ENCODE measurements around the gene P2RY8.
"Not testable (repeated sequence)": the region's sequence is repeated elsewhere in the genome, so short reads cannot be mapped to it uniquely, and the experiment has no call there.

P2RY8 gene

GRCh38 chrX:1542994-1543725 is 6.2 kb upstream of the P2RY8 start:
- FAIRE-seq: no peak

DNA sequence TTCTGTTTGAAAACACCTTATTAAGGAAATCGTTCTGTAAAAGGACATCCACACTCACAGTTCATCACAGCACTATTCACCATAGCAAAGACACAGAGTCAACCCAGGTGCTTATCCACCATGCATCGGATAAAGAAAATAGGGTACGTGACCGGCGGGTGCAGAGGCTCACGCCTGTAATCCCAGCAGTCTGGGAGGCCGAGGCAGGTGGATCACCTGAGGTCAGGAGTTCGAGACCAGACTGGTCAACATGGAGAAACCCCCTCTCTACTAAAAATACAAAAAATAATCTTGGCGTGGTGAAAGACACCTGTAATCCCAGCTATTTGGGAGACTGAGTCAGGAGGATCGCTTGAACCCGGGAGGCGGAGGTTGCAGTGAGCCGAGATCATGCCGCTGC is 2.2 kb upstream of the P2RY8 start:
- not testable (repeated sequence) for FAIRE-seq

DNA sequence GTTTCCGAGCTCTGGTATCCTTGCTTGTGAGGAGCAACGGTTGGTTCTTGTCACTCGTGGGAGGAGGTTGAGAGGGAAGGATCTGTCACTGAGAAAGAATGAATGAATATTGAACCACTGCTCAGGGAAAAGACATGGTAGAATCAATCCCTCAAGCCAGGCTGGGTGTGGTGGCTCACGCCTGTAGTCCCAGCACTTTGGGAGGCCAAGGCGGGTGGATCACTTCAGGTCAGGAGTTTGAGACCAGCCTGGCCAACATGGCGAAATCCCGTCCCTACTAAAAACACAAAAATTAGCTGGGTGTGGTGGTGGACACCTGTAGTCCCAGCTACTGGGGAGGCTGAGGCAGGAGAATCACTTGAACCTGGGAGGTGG is 718 bp upstream of the P2RY8 start:
- FAIRE-seq: not testable (repeated sequence)

DNA sequence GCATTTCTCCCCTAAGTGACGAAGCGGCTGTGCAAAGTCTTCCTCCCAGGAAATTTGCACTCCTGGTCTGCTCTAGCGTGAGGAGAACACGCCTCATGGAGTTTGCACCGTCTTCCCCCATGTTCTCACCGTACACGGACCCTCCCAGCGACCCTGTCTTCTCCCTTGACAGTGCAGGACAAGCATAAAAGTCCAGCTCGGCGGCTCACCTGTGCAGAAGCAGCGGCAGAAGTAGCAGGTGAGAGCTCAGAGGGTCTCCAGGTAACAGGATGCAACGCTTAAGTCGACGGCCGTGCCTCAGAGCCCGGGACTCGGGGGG is 314 bp downstream of the P2RY8 start:
- FAIRE-seq: no peak

DNA sequence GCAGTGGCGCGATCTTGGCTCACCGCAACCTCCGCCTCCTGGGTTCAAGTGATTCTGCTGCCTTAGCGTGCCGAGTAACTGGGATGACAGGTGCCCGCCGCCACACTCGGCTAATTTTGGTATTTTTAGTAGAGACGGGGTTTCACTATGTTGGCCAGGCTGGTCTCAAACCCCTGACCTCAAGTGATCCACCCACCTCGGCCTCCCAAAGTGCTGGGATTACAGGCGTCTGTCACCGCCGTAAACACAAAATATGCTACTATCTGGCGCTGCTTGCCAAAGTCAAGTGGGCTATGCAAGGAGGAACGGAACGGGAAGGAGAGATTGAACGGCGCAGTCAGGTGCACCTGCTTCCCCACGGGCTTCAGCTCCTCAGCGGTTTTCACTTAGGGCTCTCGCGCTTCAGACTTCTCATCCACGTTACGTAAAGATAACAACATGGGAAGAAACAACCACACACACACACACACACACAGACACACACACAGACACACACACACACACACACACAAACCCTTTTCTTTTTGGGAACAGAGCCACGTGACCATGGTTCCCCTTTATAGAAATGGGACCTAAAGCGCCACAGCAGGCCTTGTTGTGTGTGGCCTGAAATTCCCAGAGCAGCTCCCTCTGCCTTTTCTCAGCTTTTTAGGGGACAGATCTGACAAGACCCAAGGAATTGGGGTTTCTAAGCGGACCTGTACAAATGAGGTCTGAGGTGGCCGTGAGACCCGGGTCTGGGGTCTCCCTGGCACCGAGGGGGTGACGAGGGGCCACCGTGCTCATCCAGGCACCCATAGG is 1.5 kb downstream of the P2RY8 start:
- FAIRE-seq: no peak

DNA sequence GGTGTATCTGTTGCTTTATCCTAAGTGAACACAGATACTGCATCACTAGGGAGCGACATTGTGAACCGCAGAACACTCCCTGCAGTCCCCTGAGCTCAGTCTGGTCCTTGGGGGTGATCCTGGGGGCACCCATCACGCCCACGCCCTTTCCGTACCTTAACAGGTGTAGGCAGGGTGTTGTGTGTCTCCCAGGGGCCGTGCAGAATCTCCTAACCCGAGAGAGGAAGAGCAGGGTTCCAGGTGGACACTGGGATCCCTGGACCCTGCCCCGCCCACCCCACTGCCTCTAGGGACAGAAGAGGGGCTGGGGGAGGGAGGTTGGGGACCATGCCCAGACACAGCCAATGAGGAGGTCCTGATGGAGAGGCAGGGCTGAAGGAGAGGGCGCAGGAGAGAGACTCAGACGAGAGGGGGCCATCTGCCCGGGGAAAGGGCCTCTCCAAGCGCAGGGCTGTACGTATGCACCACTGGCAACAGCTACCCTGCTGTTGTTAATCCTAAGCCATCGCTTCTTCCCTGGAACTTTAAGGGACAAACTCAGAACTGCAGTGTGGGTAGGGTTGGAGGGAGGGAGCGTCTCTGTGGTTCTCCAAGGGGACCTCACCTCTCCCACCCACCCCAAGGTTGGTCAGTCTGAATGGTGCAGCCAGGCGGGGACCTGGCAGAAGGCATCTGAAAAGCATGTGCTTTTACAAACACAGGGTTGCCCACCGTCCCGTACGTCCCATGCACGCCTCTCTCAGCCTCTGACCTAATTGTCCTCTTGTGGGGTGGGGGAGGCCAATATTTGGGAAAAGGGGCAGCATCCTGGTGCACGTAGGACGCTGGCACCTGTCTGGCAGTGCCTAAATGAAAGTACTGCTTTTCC is 2.5 kb downstream of the P2RY8 start:
- FAIRE-seq: no peak

DNA sequence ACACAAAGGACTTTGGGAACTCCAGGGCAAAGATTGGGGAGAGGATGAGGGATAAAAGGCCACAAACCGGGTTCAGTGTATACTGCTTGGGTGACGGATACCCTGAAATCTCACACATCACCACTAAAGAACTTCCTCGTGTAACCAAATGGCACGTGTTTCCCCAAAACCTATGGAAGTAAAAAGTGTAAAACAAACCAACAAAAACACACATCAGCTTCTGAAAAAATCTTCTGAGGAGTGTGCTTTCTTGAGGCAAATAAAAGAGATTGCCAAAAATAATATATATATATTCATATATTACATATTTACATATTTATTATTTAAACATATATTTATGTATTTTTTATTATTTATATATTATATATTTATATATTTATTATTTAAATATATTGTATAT is 3.9 kb downstream of the P2RY8 start:
- FAIRE-seq: no peak

GRCh38 chrX:1531096-1531890 is 5.7 kb downstream of the P2RY8 start:
- no peak for FAIRE-seq

GRCh38 chrX:1529756-1530155 is 7.2 kb downstream of the P2RY8 start:
- FAIRE-seq: no peak

- FAIRE-seq: no peak
Observed at GRCh38 chrX:1529328-1529727, 7.7 kb downstream of the P2RY8 start.

DNA sequence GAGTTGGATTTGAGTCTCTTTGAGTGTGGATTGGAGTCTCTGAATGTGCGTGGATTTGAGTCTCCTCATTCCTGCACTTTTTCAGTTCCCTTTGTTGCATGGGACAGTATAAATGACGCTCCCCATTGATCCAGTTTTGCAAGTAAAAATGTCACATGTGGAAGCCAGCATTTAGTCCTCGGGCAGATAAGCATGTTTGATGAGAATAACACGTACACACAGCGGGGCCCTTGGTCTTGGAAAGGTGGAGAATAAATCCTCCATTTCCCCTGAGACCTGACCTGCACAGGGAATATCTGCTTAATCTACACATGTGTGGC is 8.1 kb downstream of the P2RY8 start:
- no peak for FAIRE-seq

DNA sequence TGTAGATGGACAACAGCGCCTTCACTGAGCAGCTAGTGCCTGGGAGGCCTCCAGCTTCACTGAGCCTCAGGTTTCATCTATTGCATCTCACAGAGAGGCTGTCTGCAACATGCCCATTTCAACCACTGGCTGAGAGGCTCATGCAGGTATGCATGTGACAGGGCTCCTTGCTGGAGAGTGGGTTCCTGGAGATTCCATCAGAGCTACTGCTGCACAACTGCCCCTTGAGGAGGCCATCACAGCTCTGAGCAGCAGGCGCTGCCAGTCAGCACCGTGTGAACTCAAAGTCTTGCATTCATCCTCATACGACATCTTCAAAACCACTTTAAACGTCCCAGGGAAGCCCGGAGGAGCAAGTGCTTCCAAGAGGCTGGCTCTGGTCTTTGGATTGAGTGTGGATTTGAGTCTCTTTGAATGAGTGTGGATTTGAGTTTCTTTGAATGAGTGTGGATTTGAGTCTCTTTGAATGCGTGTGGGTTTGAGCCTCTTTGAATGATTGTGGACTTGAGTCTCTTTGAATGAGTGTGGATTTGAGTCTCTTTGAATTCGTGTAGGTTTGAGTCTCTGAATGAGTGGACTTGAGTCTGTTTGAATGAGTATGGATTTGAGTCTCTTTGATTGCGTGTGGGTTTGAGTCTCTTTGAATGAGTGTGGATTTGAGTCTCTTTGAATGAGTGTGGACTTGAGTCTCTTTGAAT is 8.7 kb downstream of the P2RY8 start:
- FAIRE-seq: no peak

DNA sequence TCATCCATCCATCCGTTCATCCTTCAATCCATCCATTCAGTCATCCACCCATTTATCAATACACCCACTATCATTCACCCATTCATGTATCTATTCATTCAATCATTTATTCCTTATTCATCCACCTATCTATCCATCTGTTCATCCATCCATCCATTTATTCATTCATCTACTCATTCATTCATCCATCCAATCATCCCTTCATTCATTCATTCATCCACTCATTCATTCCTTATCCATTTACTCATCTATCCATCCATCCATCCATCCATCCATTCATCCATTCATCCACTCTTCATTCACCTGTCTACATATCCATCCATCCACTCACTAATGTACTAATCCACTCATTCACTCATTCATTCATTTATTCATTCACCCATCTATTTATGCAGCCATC is 9.5 kb downstream of the P2RY8 start:
- no peak for FAIRE-seq

GRCh38 chrX:1526565-1526964 is 10.4 kb downstream of the P2RY8 start:
- FAIRE-seq: no peak

GRCh38 chrX:1525583-1526355 is 11.2 kb downstream of the P2RY8 start:
- FAIRE-seq: no peak

DNA sequence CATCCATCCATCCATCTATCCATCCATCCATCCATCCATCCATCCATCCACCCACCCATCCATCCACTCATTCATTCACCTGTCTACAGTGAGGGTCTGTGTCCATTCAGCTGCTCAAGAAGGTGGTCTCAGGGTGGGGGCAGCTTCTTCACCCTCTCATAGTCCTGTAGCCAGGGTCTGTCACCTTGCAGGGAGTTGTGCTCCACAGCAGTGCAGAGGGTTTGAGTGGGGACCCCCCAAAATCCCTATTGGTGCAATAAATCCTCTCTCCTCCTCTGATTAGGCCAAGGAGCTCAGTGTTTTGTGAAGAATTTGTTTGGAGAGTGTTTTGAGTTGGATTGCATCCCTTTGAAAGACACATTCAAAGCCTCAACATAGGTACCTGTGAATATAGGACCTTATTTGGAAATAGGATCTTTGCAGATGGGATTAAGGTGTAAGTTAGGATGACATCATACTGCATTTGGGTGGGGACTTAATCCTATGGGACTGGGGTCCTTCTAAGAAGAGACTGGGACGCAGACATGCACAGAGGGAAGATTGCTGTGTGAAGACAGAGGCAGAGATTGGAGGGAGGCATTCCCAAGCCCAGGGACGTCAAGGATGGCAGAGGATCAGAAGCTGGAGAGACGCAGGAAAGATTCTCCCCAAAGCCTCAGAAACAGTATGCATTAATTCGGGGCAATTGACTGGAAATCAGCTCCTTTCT is 12.0 kb downstream of the P2RY8 start:
- no peak for FAIRE-seq

DNA sequence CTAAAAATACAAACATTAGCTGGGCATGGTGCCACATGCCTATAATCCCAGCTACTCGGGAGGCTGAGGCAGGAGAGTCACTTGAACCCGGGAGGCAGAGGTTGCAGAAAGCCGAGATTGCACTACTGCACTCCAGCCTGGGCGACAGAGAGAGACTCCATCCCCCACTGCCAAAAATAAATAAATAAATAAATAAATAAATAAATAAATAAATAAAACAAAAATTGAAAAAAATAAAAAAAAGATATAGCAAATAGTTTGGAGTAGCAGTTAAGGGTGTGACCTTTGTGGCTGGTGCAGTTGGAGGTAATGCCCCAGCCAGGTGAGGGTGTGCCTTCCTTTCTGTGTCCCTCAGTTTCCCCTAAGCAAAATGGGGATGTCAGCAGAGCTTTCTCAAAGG is 14.1 kb downstream of the P2RY8 start:
- FAIRE-seq: not testable (repeated sequence)

GRCh38 chrX:1521459-1521956 is 15.5 kb downstream of the P2RY8 start:
- FAIRE-seq: no peak

DNA sequence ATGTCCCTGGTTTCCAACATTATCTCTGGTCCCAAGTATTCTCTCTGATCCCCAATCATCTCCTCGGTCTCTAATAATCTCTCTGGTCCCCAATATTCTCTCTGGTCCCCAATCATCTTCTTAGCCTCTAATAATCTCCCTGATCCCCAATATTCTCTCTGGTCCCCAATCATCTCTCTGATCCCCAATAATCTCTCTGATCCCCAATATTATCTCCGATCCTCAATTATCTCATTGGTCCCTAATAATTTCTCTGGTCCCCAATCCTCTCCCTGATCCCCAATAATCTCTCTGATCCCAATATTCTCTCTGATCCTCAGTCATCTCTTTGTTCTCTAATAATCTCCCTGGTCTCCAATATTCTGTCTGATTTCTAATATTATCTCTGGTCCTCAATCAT is 16.6 kb downstream of the P2RY8 start:
- FAIRE-seq: no peak

- no peak for FAIRE-seq
Observed at GRCh38 chrX:1519022-1519497, 17.9 kb downstream of the P2RY8 start.
